Activated CD4-positive, alpha-beta T cell treated with anti-CD3 and anti-CD28 coated beads, Interleukin-2, amount 50 U/mL, for 16 hours (primary cell): ENCODE data around the gene FARP2.

Source experiments
- DNase-seq: peaks from one replicate; pipeline ENCODE4 v3.0.0-alpha.2; 2020

The FARP2 gene

GRCh38 chr2:241329669-241330615 is 26.1 kb upstream of the FARP2 start:
- no peak for DNase-seq

- no peak for DNase-seq
These were observed 25.5 kb upstream of the FARP2 start for GRCh38 chr2:241330616-241330981.

- DNase-seq, result no peak
These were observed 21.3 kb upstream of the FARP2 start for GRCh38 chr2:241334813-241335212.

- DNase-seq, result no peak
These were observed 16.1 kb upstream of the FARP2 start for GRCh38 chr2:241339839-241340630.

GRCh38 chr2:241340631-241341163 is 15.4 kb upstream of the FARP2 start:
- DNase-seq, result no peak

GRCh38 chr2:241344925-241345651 is 11.0 kb upstream of the FARP2 start:
- no peak for DNase-seq

GRCh38 chr2:241349941-241350340 is 6.1 kb upstream of the FARP2 start:
- DNase-seq, result no peak

GRCh38 chr2:241350530-241350877 is 5.6 kb upstream of the FARP2 start:
- DNase-seq, result no peak

GRCh38 chr2:241350878-241351639 is 5.0 kb upstream of the FARP2 start:
- no peak for DNase-seq

GRCh38 chr2:241351640-241352031 is 4.4 kb upstream of the FARP2 start:
- DNase-seq, result no peak

GRCh38 chr2:241352227-241352626 is 3.9 kb upstream of the FARP2 start:
- DNase-seq, result no peak

GRCh38 chr2:241354668-241355658 is 1.1 kb upstream of the FARP2 start:
- peak; percentile 80 for DNase-seq

GRCh38 chr2:241356871-241357260 is 781 bp downstream of the FARP2 start:
- DNase-seq, result no peak

GRCh38 chr2:241357531-241357930 is 1.4 kb downstream of the FARP2 start:
- no peak for DNase-seq

- peak; percentile 53 for DNase-seq
These were observed 2.4 kb downstream of the FARP2 start for GRCh38 chr2:241358470-241358869.

- no peak for DNase-seq
These were observed 3.5 kb downstream of the FARP2 start for GRCh38 chr2:241359481-241360045.

- DNase-seq, result no peak
These were observed 7.3 kb downstream of the FARP2 start for GRCh38 chr2:241363426-241363825.

- no peak for DNase-seq
These were observed 8.7 kb downstream of the FARP2 start for GRCh38 chr2:241364781-241365180.

- no peak for DNase-seq
These were observed 10.6 kb downstream of the FARP2 start for GRCh38 chr2:241366678-241367077.

- no peak for DNase-seq
These were observed 12.6 kb downstream of the FARP2 start for GRCh38 chr2:241368643-241369042.
